ENCODE results near the gene SH3TC1.

Gene SH3TC1

GRCh38 chr4:8215641-8216442, 16.8 kb downstream of the SH3TC1 start:
- no peak for DNase-seq

- DNase-seq = no peak
These were observed 17.6 kb downstream of the SH3TC1 start for GRCh38 chr4:8216443-8217245.

GRCh38 chr4:8217246-8217511, 18.1 kb downstream of the SH3TC1 start:
- no peak for DNase-seq

GRCh38 chr4:8217871-8218270, 18.8 kb downstream of the SH3TC1 start:
- no peak for DNase-seq

GRCh38 chr4:8218371-8219031, 19.4 kb downstream of the SH3TC1 start:
- DNase-seq = no peak

GRCh38 chr4:8219236-8219635, 20.1 kb downstream of the SH3TC1 start:
- DNase-seq = no peak

GRCh38 chr4:8220661-8221450, 21.8 kb downstream of the SH3TC1 start:
- no peak for DNase-seq

- no peak for DNase-seq
These were observed 22.4 kb downstream of the SH3TC1 start for GRCh38 chr4:8221476-8221875.

GRCh38 chr4:8221985-8222384, 22.9 kb downstream of the SH3TC1 start:
- DNase-seq = no peak

GRCh38 chr4:8222609-8223388, 23.7 kb downstream of the SH3TC1 start:
- no peak for DNase-seq

GRCh38 chr4:8224267-8224974, 25.3 kb downstream of the SH3TC1 start:
- DNase-seq = no peak

- DNase-seq = no peak
These were observed 26.0 kb downstream of the SH3TC1 start for GRCh38 chr4:8224975-8225625.

GRCh38 chr4:8225706-8226443, 26.8 kb downstream of the SH3TC1 start:
- DNase-seq = no peak

- no peak for DNase-seq
These were observed 28.2 kb downstream of the SH3TC1 start for GRCh38 chr4:8227201-8227770.

- no peak for DNase-seq
These were observed 28.8 kb downstream of the SH3TC1 start for GRCh38 chr4:8227771-8228318.

GRCh38 chr4:8228319-8229250, 29.5 kb downstream of the SH3TC1 start:
- no peak for DNase-seq

GRCh38 chr4:8229331-8229975, 30.4 kb downstream of the SH3TC1 start:
- no peak for DNase-seq

Measured in right kidney (tissue), 1 donor.